Astrocyte (in vitro differentiated cells and primary cell): Measurements from ENCODE around the gene ITK.

ENCODE experiments used
- EZH2 ChIP-seq: IDR thresholded peaks from 2 replicates; pipeline ENCODE4 v1.6.1; 2012; ENCODE audit warnings: mild to moderate bottlenecking, low read length, inconsistent platforms; ENCODE audit not compliant: insufficient read depth
- TF ChIP-seq, protein P1 (sequence below): IDR thresholded peaks from 2 replicates; pipeline ENCODE4 v1.5.1; 2011; ENCODE audit warnings: low read depth, mild to moderate bottlenecking, inconsistent platforms, low read length, moderate library complexity; ENCODE audit not compliant: insufficient read depth

DNA sequence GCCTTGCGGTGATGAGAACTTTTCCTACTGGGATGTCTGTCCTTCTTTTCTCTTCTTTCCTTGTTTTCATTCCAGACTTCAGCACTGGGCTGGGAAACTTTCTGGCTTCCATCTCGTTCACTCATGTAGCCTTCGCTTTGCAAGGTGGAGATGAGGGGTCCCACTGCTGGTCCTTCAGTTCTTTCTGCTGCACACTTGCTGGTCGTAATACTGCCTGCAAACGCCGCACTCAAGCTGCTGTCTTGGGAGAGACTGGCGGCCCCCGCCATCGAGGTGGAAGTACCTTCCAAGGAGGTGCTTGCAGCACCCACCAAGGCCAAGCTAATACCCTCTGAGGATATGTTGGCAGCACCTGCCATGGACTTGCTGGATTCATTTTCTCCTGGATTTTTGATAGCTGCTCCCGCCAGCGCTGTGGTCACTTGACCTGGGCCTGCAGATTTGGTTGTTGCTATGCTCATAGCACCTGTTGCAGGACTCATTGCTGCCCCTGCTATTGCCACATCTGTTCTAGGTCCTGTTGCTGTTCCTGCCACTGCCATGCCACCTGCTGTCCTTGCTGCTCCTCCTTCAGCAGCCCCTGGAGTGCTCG, 17.6 kb upstream of the ITK start:
- TF ChIP-seq, protein P1, sequence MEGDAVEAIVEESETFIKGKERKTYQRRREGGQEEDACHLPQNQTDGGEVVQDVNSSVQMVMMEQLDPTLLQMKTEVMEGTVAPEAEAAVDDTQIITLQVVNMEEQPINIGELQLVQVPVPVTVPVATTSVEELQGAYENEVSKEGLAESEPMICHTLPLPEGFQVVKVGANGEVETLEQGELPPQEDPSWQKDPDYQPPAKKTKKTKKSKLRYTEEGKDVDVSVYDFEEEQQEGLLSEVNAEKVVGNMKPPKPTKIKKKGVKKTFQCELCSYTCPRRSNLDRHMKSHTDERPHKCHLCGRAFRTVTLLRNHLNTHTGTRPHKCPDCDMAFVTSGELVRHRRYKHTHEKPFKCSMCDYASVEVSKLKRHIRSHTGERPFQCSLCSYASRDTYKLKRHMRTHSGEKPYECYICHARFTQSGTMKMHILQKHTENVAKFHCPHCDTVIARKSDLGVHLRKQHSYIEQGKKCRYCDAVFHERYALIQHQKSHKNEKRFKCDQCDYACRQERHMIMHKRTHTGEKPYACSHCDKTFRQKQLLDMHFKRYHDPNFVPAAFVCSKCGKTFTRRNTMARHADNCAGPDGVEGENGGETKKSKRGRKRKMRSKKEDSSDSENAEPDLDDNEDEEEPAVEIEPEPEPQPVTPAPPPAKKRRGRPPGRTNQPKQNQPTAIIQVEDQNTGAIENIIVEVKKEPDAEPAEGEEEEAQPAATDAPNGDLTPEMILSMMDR = no peak
- no peak for TF ChIP-seq EZH2
